Keratinocyte (primary cell): ENCODE measurements around the gene CCDC85C.
A peak's percentile ranks its signal among the peaks of the same experiment; 100 is the strongest.

ENCODE experiments used
- CTCF ChIP-seq, 3 experiments: IDR thresholded peaks in 1 of 3; conservative IDR thresholded peaks in 1 of 3; optimal IDR thresholded peaks in 1 of 3; 2 replicates in 2 of 3; 3 replicates in 1 of 3; pipeline versions ENCODE3 to v1.5.1; 2011; ENCODE audit warnings: low read length in 3 of 3, mild to moderate bottlenecking in 3 of 3, moderate library complexity in 2 of 3, control low read depth in 1 of 3, inconsistent platforms in 1 of 3; ENCODE audit not compliant: insufficient read depth in 2 of 3; ENCODE audit errors: extremely low read depth in 1 of 3
- EZH2 ChIP-seq: IDR thresholded peaks from one replicate; pipeline ENCODE4 v1.6.1; 2012; ENCODE audit warnings: inconsistent platforms, mild to moderate bottlenecking, low read length, moderate library complexity

GRCh38 chr14:99603471-99604277, at the start of gene CCDC85C:
- peak in 1 of 3 experiments; percentile 10 for TF ChIP-seq CTCF (optimal IDR thresholded peaks at IDR 0.05 in 1 of 3, IDR thresholded peaks at IDR 0.05 in 1 of 3, conservative IDR thresholded peaks at IDR 0.05 in 1 of 3; ENCODE audit: extremely low read depth in 1 of 3, insufficient read depth in 2 of 3, low read length in 3 of 3)
- no peak for TF ChIP-seq EZH2
